Activated CD4-positive, alpha-beta memory T cell treated with anti-CD3 and anti-CD28 coated beads, Interleukin-2, amount 10 ng/mL, durations not matched to agents 7 days and 5 days (primary cell): ENCODE measurements around the gene SLC35F6. TPM values are rescaled to one million over a fixed set of nuclear protein-coding genes. Genes with fewer than 3 reads are reported as not detected.

Experiments used
- CTCF ChIA-PET: fragments of 350-600 bp; sonication (Branson Sonifier 250); formaldehyde crosslinking; loops from one replicate; lab custom pipeline; 2021; ENCODE audit warnings: antibody characterized with exemption, inconsistent platforms; lab: Charles Lee
- POLR2A ChIA-PET: fragments of 350-600 bp; sonication (Branson Sonifier 250); formaldehyde crosslinking; loops from one replicate; lab custom pipeline; 2021; ENCODE audit warnings: antibody characterized with exemption; lab: Charles Lee
- DNase-seq: peaks from one replicate; pipeline ENCODE4 v3.0.0-alpha.2; 2020
- H3K27ac Mint-ChIP-seq: one replicate; pipeline ENCODE4 v1.8.0; 2021; ENCODE audit warnings: mild to moderate bottlenecking, mixed read lengths
- H3K27me3 Mint-ChIP-seq: one replicate; pipeline ENCODE4 v1.8.0; 2021; ENCODE audit warnings: mixed read lengths
- H3K36me3 Mint-ChIP-seq: one replicate; pipeline ENCODE4 v1.8.0; 2021; ENCODE audit warnings: low read depth, mixed read lengths
- H3K4me1 Mint-ChIP-seq: one replicate; pipeline ENCODE4 v1.8.0; 2021; ENCODE audit warnings: mixed read lengths
- H3K4me3 Mint-ChIP-seq: one replicate; pipeline ENCODE4 v1.8.0; 2021; ENCODE audit warnings: mild to moderate bottlenecking, mixed read lengths
- H3K9me3 Mint-ChIP-seq: one replicate; pipeline ENCODE4 v1.8.0; 2021; ENCODE audit warnings: mixed read lengths
- total RNA-seq, 2 experiments: library from RNA; stranded (reverse); gene quantifications; one replicate each; pipeline ENCODE4 v1.2.3, GENCODE V29; 2021

SLC35F6 gene
- total RNA-seq, 2 experiments from 2014 or later, result 27.0 to 27.6 TPM

DNA sequence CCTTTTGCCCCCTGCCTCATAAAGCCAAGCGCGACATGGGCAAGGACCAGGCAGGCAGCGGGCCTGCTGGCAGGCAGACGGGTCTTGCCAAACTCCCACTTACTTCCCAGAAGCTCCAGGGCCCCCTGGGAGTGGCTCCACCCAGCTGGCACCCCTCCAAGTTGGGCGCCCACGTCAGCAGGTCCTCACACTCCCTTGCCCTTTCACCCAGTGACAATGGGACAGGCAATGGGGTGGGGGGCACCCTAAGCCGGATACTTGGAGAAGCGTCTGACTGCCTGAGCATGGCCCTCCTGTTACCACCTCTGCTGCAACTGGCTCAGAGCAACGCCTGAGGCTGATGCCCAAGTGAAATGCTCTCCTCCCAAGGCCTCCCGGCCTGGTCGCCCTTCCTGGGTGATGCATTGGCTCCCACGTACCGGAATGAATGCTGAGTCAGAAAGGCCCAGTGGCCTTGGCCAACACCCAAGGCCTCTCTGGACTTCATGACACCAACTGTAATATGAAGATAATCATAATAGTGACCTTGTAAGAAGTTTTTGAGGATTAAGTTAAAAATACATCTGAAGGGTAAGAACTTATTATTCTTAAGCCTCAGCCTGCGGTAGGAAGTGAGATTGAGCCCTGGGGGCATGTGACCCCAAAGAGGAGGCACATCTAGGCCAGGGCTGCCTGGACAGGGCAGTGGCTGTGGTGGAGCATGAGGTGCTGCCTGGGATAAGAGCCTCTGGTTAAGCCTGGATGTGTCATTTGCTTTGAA lies 39.9 kb upstream of the SLC35F6 start:
- Mint-ChIP-seq H3K4me1 (no peaks in the 10 kb centered on the region), H3K36me3 (no peaks in the 10 kb centered on the region), H3K9me3 (no peaks in the 10 kb centered on the region), H3K27me3 (peaks cover 11% of the 10 kb centered on the region), H3K4me3 (no peak overlapping the region), H3K27ac (no peak overlapping the region)
- no peak for DNase-seq
- POLR2A ChIA-PET, result no interaction called here
- CTCF ChIA-PET, result no interaction called here

DNA sequence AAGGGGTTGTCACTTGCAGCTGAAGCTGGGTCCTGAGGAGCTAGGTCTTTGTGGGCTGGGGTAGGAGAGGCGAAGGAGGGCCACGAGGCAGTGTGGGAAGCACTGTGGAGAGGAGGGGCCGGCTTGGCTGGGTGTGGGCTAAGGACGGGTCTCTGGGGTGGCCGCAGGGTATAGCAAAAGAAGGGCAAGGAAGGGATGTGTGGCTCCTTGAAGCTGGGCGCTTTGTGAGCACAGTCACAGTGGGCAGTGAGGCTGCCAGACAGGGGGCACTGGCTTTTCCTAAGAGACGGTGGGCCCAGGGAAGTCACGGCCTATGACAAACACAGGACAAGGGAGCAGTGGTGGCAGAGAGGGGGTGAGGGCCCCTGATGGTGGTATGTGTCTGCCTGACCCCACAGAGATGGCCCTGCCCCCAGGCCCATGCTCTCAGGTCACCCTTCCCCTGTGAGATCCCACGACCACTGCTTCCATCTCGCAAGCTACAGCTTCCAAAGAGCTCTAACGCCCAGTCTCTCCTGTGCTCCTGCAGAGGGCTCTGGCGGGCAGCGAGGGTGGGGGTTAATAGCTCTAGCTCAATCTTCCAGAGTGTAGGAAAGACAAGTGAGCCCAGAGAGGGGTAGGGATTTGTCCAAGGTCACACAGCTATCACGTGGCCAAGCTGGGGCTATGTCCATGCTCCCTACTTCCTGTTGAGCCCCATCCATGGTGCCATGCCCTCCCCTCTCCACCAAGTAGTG lies 39.1 kb upstream of the SLC35F6 start:
- Mint-ChIP-seq H3K4me1 (no peaks in the 10 kb centered on the region), H3K27me3 (peaks cover 9% of the 10 kb centered on the region), H3K4me3 (no peak overlapping the region), H3K36me3 (no peaks in the 10 kb centered on the region), H3K9me3 (no peaks in the 10 kb centered on the region), H3K27ac (no peak overlapping the region)
- POLR2A ChIA-PET, result no interaction called here
- DNase-seq, result no peak
- CTCF ChIA-PET, result interaction anchor here (1.0 kb wide), 1 partner anchor 117 kb away, joined by 3 read pairs; no protein-coding TSS in a partner anchor

GRCh38 chr2:26725521-26725820 lies 38.6 kb upstream of the SLC35F6 start:
- Mint-ChIP-seq H3K27me3 (peaks cover 9% of the 10 kb centered on the region), H3K27ac (no peak overlapping the region), H3K4me1 (no peaks in the 10 kb centered on the region), H3K4me3 (no peak overlapping the region), H3K9me3 (no peaks in the 10 kb centered on the region), H3K36me3 (no peaks in the 10 kb centered on the region)
- CTCF ChIA-PET, result interaction anchor here (1.0 kb wide), 1 partner anchor 118 kb away, joined by 3 read pairs; no protein-coding TSS in a partner anchor
- no peak for DNase-seq
- POLR2A ChIA-PET, result no interaction called here

DNA sequence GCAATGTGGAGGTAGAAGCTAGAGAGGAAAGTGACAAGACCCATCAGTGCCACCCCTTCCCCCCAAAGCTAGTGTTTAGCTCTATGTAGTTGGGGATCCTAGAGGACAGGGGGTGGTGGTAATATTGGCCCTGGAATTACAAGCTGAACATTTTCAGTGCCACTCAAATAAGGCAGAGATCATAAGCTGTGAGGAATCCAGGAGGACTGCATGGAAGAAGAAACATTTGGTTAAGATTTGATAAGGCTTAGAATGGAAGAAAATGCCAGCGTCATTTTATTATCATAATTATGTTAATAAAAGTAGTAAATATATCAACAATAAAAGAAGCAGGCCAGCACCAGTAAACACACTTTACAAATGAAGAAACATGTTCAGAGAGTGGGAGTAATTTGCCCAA lies 37.9 kb upstream of the SLC35F6 start:
- no peaks in the 10 kb centered on the region for H3K4me1 Mint-ChIP-seq
- ChIA-PET CTCF (interaction anchor here (1.0 kb wide), 1 partner anchor 119 kb away, joined by 3 read pairs; no protein-coding TSS in a partner anchor), POLR2A (no interaction called here)
- H3K27me3 Mint-ChIP-seq, result peaks cover 9% of the 10 kb centered on the region
- no peak overlapping the region for H3K4me3 Mint-ChIP-seq
- H3K27ac Mint-ChIP-seq, result no peak overlapping the region
- no peaks in the 10 kb centered on the region for H3K9me3 Mint-ChIP-seq
- no peak for DNase-seq
- H3K36me3 Mint-ChIP-seq, result no peaks in the 10 kb centered on the region

DNA sequence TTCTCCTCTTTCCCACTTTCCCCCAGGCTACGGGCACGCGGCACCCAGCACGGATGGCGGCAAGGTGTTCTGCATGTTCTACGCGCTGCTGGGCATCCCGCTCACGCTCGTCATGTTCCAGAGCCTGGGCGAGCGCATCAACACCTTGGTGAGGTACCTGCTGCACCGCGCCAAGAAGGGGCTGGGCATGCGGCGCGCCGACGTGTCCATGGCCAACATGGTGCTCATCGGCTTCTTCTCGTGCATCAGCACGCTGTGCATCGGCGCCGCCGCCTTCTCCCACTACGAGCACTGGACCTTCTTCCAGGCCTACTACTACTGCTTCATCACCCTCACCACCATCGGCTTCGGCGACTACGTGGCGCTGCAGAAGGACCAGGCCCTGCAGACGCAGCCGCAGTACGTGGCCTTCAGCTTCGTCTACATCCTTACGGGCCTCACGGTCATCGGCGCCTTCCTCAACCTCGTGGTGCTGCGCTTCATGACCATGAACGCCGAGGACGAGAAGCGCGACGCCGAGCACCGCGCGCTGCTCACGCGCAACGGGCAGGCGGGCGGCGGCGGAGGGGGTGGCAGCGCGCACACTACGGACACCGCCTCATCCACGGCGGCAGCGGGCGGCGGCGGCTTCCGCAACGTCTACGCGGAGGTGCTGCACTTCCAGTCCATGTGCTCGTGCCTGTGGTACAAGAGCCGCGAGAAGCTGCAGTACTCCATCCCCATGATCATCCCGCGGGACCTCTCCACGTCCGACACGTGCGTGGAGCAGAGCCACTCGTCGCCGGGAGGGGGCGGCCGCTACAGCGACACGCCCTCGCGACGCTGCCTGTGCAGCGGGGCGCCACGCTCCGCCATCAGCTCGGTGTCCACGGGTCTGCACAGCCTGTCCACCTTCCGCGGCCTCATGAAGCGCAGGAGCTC lies 36.2 kb upstream of the SLC35F6 start:
- H3K36me3 Mint-ChIP-seq, result no peaks in the 10 kb centered on the region
- CTCF ChIA-PET, result interaction anchor here (1.1 kb wide), 1 partner anchor 17 kb away, joined by 3 read pairs; no protein-coding TSS in a partner anchor
- no peak overlapping the region for H3K27ac Mint-ChIP-seq
- DNase-seq, result no peak
- H3K4me1 Mint-ChIP-seq, result no peaks in the 10 kb centered on the region
- peaks cover 9% of the 10 kb centered on the region for H3K27me3 Mint-ChIP-seq
- H3K9me3 Mint-ChIP-seq, result no peaks in the 10 kb centered on the region
- POLR2A ChIA-PET, result no interaction called here
- H3K4me3 Mint-ChIP-seq, result no peak overlapping the region

- ChIA-PET POLR2A (no interaction called here), CTCF (no interaction called here)
- no peaks in the 10 kb centered on the region for H3K36me3 Mint-ChIP-seq
- H3K4me3 Mint-ChIP-seq, result no peak overlapping the region
- H3K9me3 Mint-ChIP-seq, result no peaks in the 10 kb centered on the region
- no peaks in the 10 kb centered on the region for H3K4me1 Mint-ChIP-seq
- no peak overlapping the region for H3K27ac Mint-ChIP-seq
- DNase-seq, result no peak
- H3K27me3 Mint-ChIP-seq, result peaks cover 13% of the 10 kb centered on the region
Measured at GRCh38 chr2:26729311-26729710, 34.8 kb upstream of the SLC35F6 start.

DNA sequence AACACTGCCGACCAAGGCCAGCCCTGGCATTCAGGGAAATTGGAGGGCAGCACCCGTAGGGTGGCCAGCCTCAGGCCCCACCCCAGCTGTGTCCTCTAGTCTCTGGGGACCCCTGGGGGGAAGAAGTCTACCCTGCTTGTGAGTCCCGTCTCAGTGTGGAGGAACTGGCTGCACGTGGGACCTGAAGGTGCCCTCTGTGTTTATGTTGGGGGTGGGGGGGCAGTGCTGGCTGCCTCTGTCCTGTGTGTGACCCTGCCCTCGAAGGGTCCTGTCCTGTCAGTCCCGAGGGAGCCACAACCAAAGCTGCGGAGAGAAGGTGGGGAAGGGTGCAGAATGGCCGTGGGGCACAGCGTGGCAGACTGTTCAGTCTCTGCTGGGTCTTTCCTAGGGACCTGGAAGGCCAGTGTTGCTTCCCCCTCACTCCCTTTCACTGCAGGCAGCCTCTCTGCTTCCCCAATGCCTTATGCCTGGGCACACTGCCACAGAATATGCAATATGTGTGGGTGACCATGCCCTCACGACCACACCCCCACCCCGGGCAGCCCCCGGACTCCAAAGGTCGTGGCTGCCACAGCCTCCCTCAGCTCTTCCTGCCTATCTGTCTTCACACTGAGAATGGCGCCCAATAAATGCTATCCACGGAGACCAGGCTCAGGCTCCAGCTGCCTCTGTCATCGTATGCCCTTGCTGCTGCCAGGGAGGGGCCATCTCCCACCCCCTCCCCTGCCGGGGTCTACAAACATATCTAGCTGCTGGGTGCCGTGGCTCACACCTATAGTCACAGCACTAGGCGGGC lies 33.3 kb upstream of the SLC35F6 start:
- ChIA-PET POLR2A (no interaction called here), CTCF (interaction anchor here (0.9 to 1.6 kb wide), 2 partner anchors 15 to 153 kb away, joined by 3 to 4 read pairs; no protein-coding TSS in a partner anchor)
- Mint-ChIP-seq H3K27me3 (peaks cover 13% of the 10 kb centered on the region), H3K36me3 (no peaks in the 10 kb centered on the region), H3K4me3 (no peak overlapping the region), H3K4me1 (no peaks in the 10 kb centered on the region), H3K9me3 (no peaks in the 10 kb centered on the region), H3K27ac (no peak overlapping the region)
- no peak for DNase-seq

GRCh38 chr2:26731714-26732113 lies 32.4 kb upstream of the SLC35F6 start:
- Mint-ChIP-seq H3K27ac (no peak overlapping the region), H3K27me3 (peaks cover 13% of the 10 kb centered on the region), H3K36me3 (no peaks in the 10 kb centered on the region), H3K4me1 (no peaks in the 10 kb centered on the region), H3K4me3 (no peak overlapping the region), H3K9me3 (no peaks in the 10 kb centered on the region)
- ChIA-PET CTCF (interaction anchor here (1.6 kb wide), 1 partner anchor 154 kb away, joined by 3 read pairs; no protein-coding TSS in a partner anchor), POLR2A (interaction anchor here (0.6 kb wide), 1 partner anchor 27 kb away, joined by 3 read pairs; no protein-coding TSS in a partner anchor)
- DNase-seq, result no peak

GRCh38 chr2:26732446-26732845 lies 31.6 kb upstream of the SLC35F6 start:
- POLR2A ChIA-PET, result no interaction called here
- Mint-ChIP-seq H3K27ac (no peak overlapping the region), H3K4me1 (no peaks in the 10 kb centered on the region), H3K4me3 (no peak overlapping the region), H3K27me3 (peaks cover 10% of the 10 kb centered on the region), H3K9me3 (no peaks in the 10 kb centered on the region), H3K36me3 (no peaks in the 10 kb centered on the region)
- no peak for DNase-seq
- CTCF ChIA-PET, result interaction anchor here (1.2 kb wide), 1 partner anchor 13 kb away, joined by 3 read pairs; no protein-coding TSS in a partner anchor

- Mint-ChIP-seq H3K27me3 (peaks cover 9% of the 10 kb centered on the region), H3K4me3 (no peak overlapping the region), H3K9me3 (no peaks in the 10 kb centered on the region), H3K36me3 (no peaks in the 10 kb centered on the region), H3K27ac (no peak overlapping the region), H3K4me1 (no peaks in the 10 kb centered on the region)
- no peak for DNase-seq
- ChIA-PET POLR2A (no interaction called here), CTCF (interaction anchor here (0.7 to 1.2 kb wide), 2 partner anchors 12 to 126 kb away, joined by 3 read pairs; no protein-coding TSS in a partner anchor)
Measured at GRCh38 chr2:26733413-26733812, 30.7 kb upstream of the SLC35F6 start.

GRCh38 chr2:26735097-26735496 lies 29.0 kb upstream of the SLC35F6 start:
- Mint-ChIP-seq H3K4me3 (no peak overlapping the region), H3K27ac (no peak overlapping the region), H3K9me3 (no peaks in the 10 kb centered on the region), H3K4me1 (no peaks in the 10 kb centered on the region), H3K27me3 (peaks cover 6% of the 10 kb centered on the region), H3K36me3 (no peaks in the 10 kb centered on the region)
- no peak for DNase-seq
- POLR2A ChIA-PET, result no interaction called here
- CTCF ChIA-PET, result interaction anchor here (1.5 kb wide), 1 partner anchor 10 kb away, joined by 8 read pairs; no protein-coding TSS in a partner anchor
